ENCODE data around the gene MGST3.

GRCh38 chr1:165662186-165662585, 31.2 kb downstream of the MGST3 start:
- TF ChIP-seq CTCF (IDR thresholded peaks at IDR 0.05; ENCODE audit: low read depth, low read length, poor library complexity, severe bottlenecking) (no peak), EZH2phosphoT487 (IDR thresholded peaks at IDR 0.05; ENCODE audit: borderline replicate concordance, low read length) (no peak)

Measured in DOHH2 (cell line).